ENCODE results near the gene CUBN. TPM values are rescaled to one million over a fixed set of nuclear protein-coding genes. Genes with fewer than 3 reads are reported as not detected.

The CUBN gene
- total RNA-seq, 6 experiments from 2014 or later, result 0.43 to 1.7 (median 1.2) TPM

GRCh38 chr10:17134737-17135260 is 5.2 kb upstream of the CUBN start:
- DNase-seq, result no peak
- H3K27me3 Mint-ChIP-seq (ENCODE audit: insufficient read depth), result peaks cover 1% of the 10 kb centered on the region

GRCh38 chr10:17134282-17134681 is 4.7 kb upstream of the CUBN start:
- no peak for DNase-seq
- Mint-ChIP-seq H3K36me3 (ENCODE audit: low read depth) (no peaks in the 10 kb centered on the region), H3K27ac (no peak overlapping the region), H3K9me3 (no peaks in the 10 kb centered on the region), H3K4me1 (ENCODE audit: low read depth) (peaks cover 7% of the 10 kb centered on the region), H3K4me3 (no peak overlapping the region), H3K27me3 (ENCODE audit: insufficient read depth) (peaks cover 1% of the 10 kb centered on the region)
- no peak for TF ChIP-seq CTCF (IDR thresholded peaks at IDR 0.05)

More at GRCh38 chr10:17134737-17135260, 5.2 kb upstream of the CUBN start:
- H3K27ac Mint-ChIP-seq, result no peak overlapping the region
- H3K4me3 Mint-ChIP-seq, result no peak overlapping the region
- H3K4me1 Mint-ChIP-seq (ENCODE audit: low read depth), result peaks cover 7% of the 10 kb centered on the region
- no peaks in the 10 kb centered on the region for H3K36me3 Mint-ChIP-seq (ENCODE audit: low read depth)
- no peaks in the 10 kb centered on the region for H3K9me3 Mint-ChIP-seq
- no peak for TF ChIP-seq CTCF (IDR thresholded peaks at IDR 0.05)

GRCh38 chr10:17128261-17128660 is 1.4 kb downstream of the CUBN start:
- Mint-ChIP-seq H3K4me1 (ENCODE audit: low read depth) (peaks cover 17% of the 10 kb centered on the region), H3K4me3 (no peak overlapping the region), H3K36me3 (ENCODE audit: low read depth) (no peaks in the 10 kb centered on the region), H3K27me3 (ENCODE audit: insufficient read depth) (peaks cover 1% of the 10 kb centered on the region), H3K27ac (no peak overlapping the region), H3K9me3 (no peaks in the 10 kb centered on the region)
- no peak for DNase-seq
- no peak for TF ChIP-seq CTCF (IDR thresholded peaks at IDR 0.05)

- no peak for DNase-seq
- no peaks in the 10 kb centered on the region for H3K36me3 Mint-ChIP-seq (ENCODE audit: low read depth)
- H3K9me3 Mint-ChIP-seq, result no peaks in the 10 kb centered on the region
- H3K27ac Mint-ChIP-seq, result no peak overlapping the region
- H3K27me3 Mint-ChIP-seq (ENCODE audit: insufficient read depth), result peaks cover 1% of the 10 kb centered on the region
- H3K4me3 Mint-ChIP-seq, result no peak overlapping the region
- TF ChIP-seq CTCF (IDR thresholded peaks at IDR 0.05), result no peak
- H3K4me1 Mint-ChIP-seq (ENCODE audit: low read depth), result peaks cover 34% of the 10 kb centered on the region
Observed at GRCh38 chr10:17126327-17126726, 3.3 kb downstream of the CUBN start.

GRCh38 chr10:17125206-17125893 is 4.3 kb downstream of the CUBN start:
- Mint-ChIP-seq H3K4me1 (ENCODE audit: low read depth) (peaks cover 41% of the 10 kb centered on the region), H3K4me3 (no peak overlapping the region), H3K9me3 (no peaks in the 10 kb centered on the region), H3K36me3 (ENCODE audit: low read depth) (peaks cover 5% of the 10 kb centered on the region), H3K27ac (no peak overlapping the region), H3K27me3 (ENCODE audit: insufficient read depth) (peaks cover 1% of the 10 kb centered on the region; the same call in 1 of the 2 replicates)
- TF ChIP-seq CTCF (IDR thresholded peaks at IDR 0.05), result no peak
- no peak for DNase-seq

Measured in HFFc6 (cell line).